K562 (cell line): Measurements from ENCODE around the gene KCNG1. TPM values are rescaled to one million over a fixed set of nuclear protein-coding genes. Genes with fewer than 3 reads are reported as not detected.

Experiments
- ATAC-seq: fragments of 200-7000 bp; cut with Tn5 transposase; 3 replicates; pipeline ENCODE4 v1.9.1; 2020; ENCODE audit warnings: moderate library complexity
- BruUV-seq: library from RNA; stranded (reverse); fragments of 400-500 nt; replicated peaks from 2 replicates; lab custom pipeline; 2021; lab: Mats Ljungman, UMichigan
- CTCF ChIA-PET: fragments of 300-600 bp; formaldehyde crosslinking; extraction: SDS; loops from one replicate; lab custom pipeline; 2021; ENCODE audit warnings: low intra/inter-chr PET ratio; lab: Yijun Ruan, JAX
- POLR2A ChIA-PET: fragments of 300-600, 350-650 bp; sonication (Branson Sonifier 250); formaldehyde crosslinking; extraction: SDS; loops from one replicate; lab custom pipeline; 2021; ENCODE audit warnings: antibody characterized with exemption, inconsistent platforms; lab: Yijun Ruan, JAX
- DNase-seq, 4 experiments: peaks; one replicate each; pipeline versions ENCODE4 v3.0.0 to v3.0.0-alpha.2; 2011 to 2018; ENCODE audit warnings: low spot score in 3 of 4, mixed read lengths in 3 of 4; ENCODE audit errors: extremely low read depth in 1 of 4
- FAIRE-seq: peaks from 2 replicates; lab custom pipeline; 2011; peaks lifted over from hg19 to GRCh38; lab: Jason Lieb, UNC
- H2AFZ ChIP-seq: 2 replicates; pipeline ENCODE4 v1.6.0; 2011; ENCODE audit warnings: low read depth, low read length, control low read depth, inconsistent platforms
- H3K27ac ChIP-seq: fragments of 200-600 bp; 3 replicates; pipeline ENCODE4 v1.8.0; 2011; ENCODE audit warnings: low read depth, mild to moderate bottlenecking, control low read depth, inconsistent platforms, low read length, moderate library complexity, mixed read lengths; ENCODE audit errors: extremely low read depth
- H3K27me3 ChIP-seq, 2 experiments: fragments of 300-600 bp in 1 of 2; 2 replicates in 1 of 2; 3 replicates in 1 of 2; pipeline versions ENCODE4 v1.6.0 to v1.8.0; 2011; ENCODE audit warnings: inconsistent platforms in 2 of 2, low read length in 2 of 2, mild to moderate bottlenecking in 1 of 2, mixed read lengths in 1 of 2, moderate library complexity in 1 of 2; ENCODE audit not compliant: control insufficient read depth in 2 of 2, insufficient read depth in 2 of 2
- H3K36me3 ChIP-seq: fragments of 300-600 bp; 3 replicates; pipeline ENCODE4 v1.8.0; 2011; ENCODE audit warnings: mild to moderate bottlenecking, low read length, inconsistent platforms; ENCODE audit not compliant: control insufficient read depth, insufficient read depth
- H3K4me1 ChIP-seq, 2 experiments: fragments of 200-600 bp in 1 of 2; replicated peaks in 1 of 2; 2 replicates in 1 of 2; 3 replicates in 1 of 2; pipeline versions ENCODE4 v1.5.1 to v1.8.0; 2011; ENCODE audit warnings: inconsistent platforms in 2 of 2, low read length in 2 of 2, mild to moderate bottlenecking in 1 of 2, mixed read lengths in 1 of 2, moderate library complexity in 1 of 2; ENCODE audit not compliant: control insufficient read depth in 2 of 2, insufficient read depth in 2 of 2
- H3K4me2 ChIP-seq: 2 replicates; pipeline ENCODE4 v1.6.1; 2011; ENCODE audit warnings: low read length, control low read depth, inconsistent platforms, mixed read lengths; ENCODE audit not compliant: insufficient read depth
- H3K4me3 ChIP-seq: fragments of 200-600 bp; sonication (generic), shearing (Covaris generic); 2 replicates; pipeline ENCODE4 v1.5.1; 2016; ENCODE audit warnings: control low read depth, inconsistent platforms
- H3K79me2 ChIP-seq: fragments of 200-600 bp; 3 replicates; pipeline ENCODE4 v1.8.0; 2011; ENCODE audit warnings: low read length, inconsistent platforms; ENCODE audit not compliant: control insufficient read depth, insufficient read depth
- H3K9ac ChIP-seq, 2 experiments: 2 replicates each; pipeline versions ENCODE4 v1.6.0 to v1.6.1; 2011; ENCODE audit warnings: low read depth in 2 of 2, low read length in 2 of 2, control low read depth in 1 of 2, inconsistent platforms in 1 of 2, mild to moderate bottlenecking in 1 of 2, mixed read lengths in 1 of 2; ENCODE audit not compliant: insufficient read depth in 1 of 2
- H3K9me1 ChIP-seq: one replicate; pipeline ENCODE4 v1.6.0; 2011; ENCODE audit warnings: inconsistent platforms, mild to moderate bottlenecking, low read length, moderate library complexity; ENCODE audit not compliant: control insufficient read depth, insufficient read depth
- H3K9me3 ChIP-seq: replicated peaks from 2 replicates; pipeline ENCODE4 v1.5.1; 2011; ENCODE audit warnings: low read depth, low read length, inconsistent platforms; ENCODE audit not compliant: control insufficient read depth, insufficient read depth
- H4K20me1 ChIP-seq: replicated peaks from 2 replicates; pipeline ENCODE4 v1.6.1; 2011; ENCODE audit warnings: low read length, inconsistent platforms, mixed read lengths; ENCODE audit not compliant: control insufficient read depth, insufficient read depth
- CBX3 ChIP-seq, 2 experiments: IDR thresholded peaks; 1 replicate in 1 of 2; 2 replicates in 1 of 2; pipeline ENCODE4 v1.6.1; 2012; ENCODE audit warnings: inconsistent platforms in 2 of 2, low read length in 2 of 2, borderline replicate concordance in 1 of 2, control low read depth in 1 of 2
- HLTF ChIP-seq: fragments of 450-650 bp; IDR thresholded peaks from 2 replicates; pipeline ENCODE4 v1.6.1; 2016
- KLF1 ChIP-seq: fragments of 450-650 bp; IDR thresholded peaks from 2 replicates; pipeline ENCODE4 v1.6.1; 2016; ENCODE audit warnings: missing genetic modification characterization, missing compliant biosample characterization
- NRF1 ChIP-seq, 2 experiments: fragments of 450-650 bp; IDR thresholded peaks in 1 of 2; conservative IDR thresholded peaks in 1 of 2; 2 replicates each; pipeline ENCODE4 v1.6.1; 2014; ENCODE audit warnings: mild to moderate bottlenecking in 2 of 2
- SIX5 ChIP-seq, 2 experiments: IDR thresholded peaks; 2 replicates each; pipeline ENCODE4 v1.6.1; 2011; ENCODE audit warnings: low read length in 2 of 2, borderline replicate concordance in 1 of 2, low read depth in 1 of 2, mild to moderate bottlenecking in 1 of 2, moderate library complexity in 1 of 2; ENCODE audit not compliant: insufficient read depth in 1 of 2
- WGBS: fragments of 100-300 bp; shearing (Covaris generic); methylation state at CpG from one replicate; pipeline ENCODE4 v1.1.6; 2016; ENCODE audit warnings: low coverage, mixed read lengths; ENCODE audit not compliant: insufficient coverage; ENCODE audit errors: missing lambda C conversion rate; 5-methylcytosine and 5-hydroxymethylcytosine counted together
- in situ Hi-C: fragments of 300-500 bp; cut with MboI; formaldehyde crosslinking; loops from 4 replicates; pipeline ENCODE4 v1.15.0; 2018; ENCODE audit warnings: inconsistent platforms, mixed read lengths
- intact Hi-C: fragments of 100-400 bp; cut with micrococcal nuclease; formaldehyde crosslinking; loops from 2 replicates; pipeline ENCODE4 v1.14.2; 2022
- polyA plus RNA-seq, 8 experiments: library from polyadenylated mRNA; depleted of rRNA in 4 of 8; stranded (reverse) in 5 of 8; unstranded in 3 of 8; fragments of >200 nt; fragmentation: Nextera tagmentation in 2 of 8; fragmentation: Illumina TruSeq in 1 of 8; extraction: Ambion mirVana in 2 of 8; extraction: Trizol in 1 of 8; gene quantifications; 2 replicates each; pipeline versions ENCODE4 v1.2.1 to v1.2.3, GENCODE V29; 2011 to 2014; ENCODE audit warnings: inconsistent platforms in 1 of 8, missing spikeins in 1 of 8
- total RNA-seq, 7 experiments: library from RNA; depleted of rRNA in 6 of 7; stranded (reverse); fragments of >200 nt in 6 of 7; fragmentation: Illumina TruSeq in 2 of 7; extraction: Trizol in 2 of 7; gene quantifications; 2 replicates each; pipeline versions ENCODE4 v1.2.1 to v1.2.3, GENCODE V29; 2011 to 2021; ENCODE audit warnings: low replicate concordance in 1 of 7
- TF ChIP-seq, protein P1 (sequence below), 2 experiments: IDR thresholded peaks; 2 replicates each; pipeline ENCODE4 v1.6.1; 2012; ENCODE audit warnings: improper control_type of control experiment in 2 of 2, low read depth in 2 of 2, low read length in 2 of 2, borderline replicate concordance in 1 of 2
- TF ChIP-seq, protein P2 (sequence below): fragments of 250-450 bp; sonication (Bioruptor Pico); IDR thresholded peaks from 2 replicates; pipeline ENCODE4 v1.5.0; 2021; ENCODE audit warnings: mild to moderate bottlenecking, borderline replicate concordance

Gene KCNG1
- total and polyA plus RNA-seq, 9 of the 15 experiments (the other 6 are each of a cell fraction or from before 2014, with no cell fraction given), result 0.06 to 1.5 (median 0.22) TPM; not detected in 2

DNA sequence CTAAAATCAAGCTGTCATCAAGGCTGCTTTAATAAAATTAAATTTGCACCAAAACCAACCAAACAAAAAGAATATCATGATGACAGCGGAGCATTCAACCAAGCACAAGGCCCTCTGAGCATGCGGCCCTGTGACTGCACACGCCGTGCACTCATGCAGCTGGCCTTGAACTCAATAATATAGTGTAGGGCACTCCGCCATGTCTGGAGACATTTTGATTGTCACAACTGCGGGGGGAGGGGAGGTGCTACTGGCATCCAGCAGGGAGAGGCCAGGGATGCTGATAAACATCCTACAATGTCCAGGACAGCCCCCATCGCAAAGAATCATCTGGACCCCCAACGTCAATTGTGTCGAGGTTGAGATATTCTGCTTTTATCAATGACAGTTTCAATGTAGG is 54.6 kb downstream of the KCNG1 start:
- in situ Hi-C loops, result no loop called here
- Histone ChIP-seq H3K27me3 (peaks cover 25 to 43% of the 10 kb centered on the region in 2 experiments), H3K9me3 (no peaks in the 10 kb centered on the region), H3K4me3 (no peak overlapping the region), H3K79me2 (no peaks in the 10 kb centered on the region), H3K4me2 (no peak overlapping the region), H3K9me1 (no peaks in the 10 kb centered on the region), H3K27ac (no peak overlapping the region), H4K20me1 (no peaks in the 10 kb centered on the region), H3K4me1 (no peaks in the 10 kb centered on the region; a peak in 2 of 5 replicates), H3K9ac (no peak overlapping the region), H2AFZ (no peak overlapping the region), H3K36me3 (no peaks in the 10 kb centered on the region)
- no TSS peak for BruUV-seq
- intact Hi-C loops, result no loop called here
- TF ChIP-seq HLTF (no peak), KLF1 (tag) (no peak), NRF1 (conservative IDR thresholded peaks at IDR 0.05 in 1 of 2, IDR thresholded peaks at IDR 0.05 in 1 of 2) (0 out of 4 replicates have a peak, but pooled peaks of 1 of the 2 experiments have one; percentile 21)
- WGBS, result 10% methylated on average over 8 of the region's 9 CpGs
- CTCF ChIA-PET, result no interaction called here
- no peak for DNase-seq
- POLR2A ChIA-PET, result interaction anchor here (1.5 kb wide), 1 partner anchor 10 kb away, joined by 11 read pairs; the partner anchor contains the start of genes DPM1 and MOCS3
- no peak for ATAC-seq
- no peak for FAIRE-seq

DNA sequence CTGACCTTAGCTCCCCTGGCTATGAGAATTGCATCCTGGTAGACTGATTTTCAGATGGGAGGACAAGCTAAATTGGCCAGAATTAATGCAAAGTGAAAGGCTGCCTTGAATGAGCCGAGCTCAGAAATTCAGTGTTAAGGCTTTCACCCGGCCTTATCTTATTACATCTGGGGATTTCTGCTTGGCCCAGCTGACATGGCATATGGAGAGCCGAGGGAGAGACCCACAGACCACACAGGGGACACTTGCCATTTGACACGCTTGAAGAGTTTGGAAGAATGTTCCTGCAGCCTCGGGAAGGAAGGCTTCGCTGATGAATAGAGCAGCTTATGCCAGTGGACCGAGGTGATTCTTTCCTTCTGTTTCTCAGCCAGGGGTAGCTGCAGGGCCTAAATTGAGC is 55.3 kb downstream of the KCNG1 start:
- 4% methylated on average over 7 of the region's 7 CpGs for WGBS
- BruUV-seq, result no TSS peak

More for the DNA sequence above, 55.3 kb downstream of the KCNG1 start:
- Histone ChIP-seq H3K79me2 (no peaks in the 10 kb centered on the region), H3K27ac (no peak overlapping the region), H3K9me3 (no peaks in the 10 kb centered on the region), H4K20me1 (no peaks in the 10 kb centered on the region), H3K4me1 (no peaks in the 10 kb centered on the region; a peak in 2 of 5 replicates), H3K4me2 (no peak overlapping the region), H3K9me1 (no peaks in the 10 kb centered on the region), H3K27me3 (peaks cover 25 to 43% of the 10 kb centered on the region in 2 experiments)
- POLR2A ChIA-PET, result interaction anchor here (0.7 to 1.5 kb wide), 2 partner anchors 9 to 177 kb away, joined by 3 to 11 read pairs; partner anchors contain the start of genes DPM1 and MOCS3
- no peak for ATAC-seq
- in situ Hi-C loops, result no loop called here
- no peak for FAIRE-seq
- TF ChIP-seq, protein P1, sequence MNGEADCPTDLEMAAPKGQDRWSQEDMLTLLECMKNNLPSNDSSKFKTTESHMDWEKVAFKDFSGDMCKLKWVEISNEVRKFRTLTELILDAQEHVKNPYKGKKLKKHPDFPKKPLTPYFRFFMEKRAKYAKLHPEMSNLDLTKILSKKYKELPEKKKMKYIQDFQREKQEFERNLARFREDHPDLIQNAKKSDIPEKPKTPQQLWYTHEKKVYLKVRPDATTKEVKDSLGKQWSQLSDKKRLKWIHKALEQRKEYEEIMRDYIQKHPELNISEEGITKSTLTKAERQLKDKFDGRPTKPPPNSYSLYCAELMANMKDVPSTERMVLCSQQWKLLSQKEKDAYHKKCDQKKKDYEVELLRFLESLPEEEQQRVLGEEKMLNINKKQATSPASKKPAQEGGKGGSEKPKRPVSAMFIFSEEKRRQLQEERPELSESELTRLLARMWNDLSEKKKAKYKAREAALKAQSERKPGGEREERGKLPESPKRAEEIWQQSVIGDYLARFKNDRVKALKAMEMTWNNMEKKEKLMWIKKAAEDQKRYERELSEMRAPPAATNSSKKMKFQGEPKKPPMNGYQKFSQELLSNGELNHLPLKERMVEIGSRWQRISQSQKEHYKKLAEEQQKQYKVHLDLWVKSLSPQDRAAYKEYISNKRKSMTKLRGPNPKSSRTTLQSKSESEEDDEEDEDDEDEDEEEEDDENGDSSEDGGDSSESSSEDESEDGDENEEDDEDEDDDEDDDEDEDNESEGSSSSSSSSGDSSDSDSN (IDR thresholded peaks at IDR 0.05; ENCODE audit: borderline replicate concordance in 1 of 2, low read depth in 2 of 2, low read length in 2 of 2), result no peak
- no peak for TF ChIP-seq CBX3 (IDR thresholded peaks at IDR 0.05; ENCODE audit: borderline replicate concordance in 1 of 2, low read length in 2 of 2)
- TF ChIP-seq, protein P2, sequence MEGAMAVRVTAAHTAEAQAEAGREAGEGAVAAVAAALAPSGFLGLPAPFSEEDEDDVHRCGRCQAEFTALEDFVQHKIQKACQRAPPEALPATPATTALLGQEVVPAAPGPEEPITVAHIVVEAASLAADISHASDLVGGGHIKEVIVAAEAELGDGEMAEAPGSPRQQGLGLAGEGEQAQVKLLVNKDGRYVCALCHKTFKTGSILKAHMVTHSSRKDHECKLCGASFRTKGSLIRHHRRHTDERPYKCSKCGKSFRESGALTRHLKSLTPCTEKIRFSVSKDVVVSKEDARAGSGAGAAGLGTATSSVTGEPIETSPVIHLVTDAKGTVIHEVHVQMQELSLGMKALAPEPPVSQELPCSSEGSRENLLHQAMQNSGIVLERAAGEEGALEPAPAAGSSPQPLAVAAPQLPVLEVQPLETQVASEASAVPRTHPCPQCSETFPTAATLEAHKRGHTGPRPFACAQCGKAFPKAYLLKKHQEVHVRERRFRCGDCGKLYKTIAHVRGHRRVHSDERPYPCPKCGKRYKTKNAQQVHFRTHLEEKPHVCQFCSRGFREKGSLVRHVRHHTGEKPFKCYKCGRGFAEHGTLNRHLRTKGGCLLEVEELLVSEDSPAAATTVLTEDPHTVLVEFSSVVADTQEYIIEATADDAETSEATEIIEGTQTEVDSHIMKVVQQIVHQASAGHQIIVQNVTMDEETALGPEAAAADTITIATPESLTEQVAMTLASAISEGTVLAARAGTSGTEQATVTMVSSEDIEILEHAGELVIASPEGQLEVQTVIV (CRISPR knock-in tag), result no peak
- no peak for TF ChIP-seq SIX5 (IDR thresholded peaks at IDR 0.05; ENCODE audit: borderline replicate concordance in 1 of 2, insufficient read depth in 1 of 2, low read depth in 1 of 2, low read length in 2 of 2)
- TF ChIP-seq, all 486 proteins: peak for 0
- intact Hi-C loops, result no loop called here
- CTCF ChIA-PET, result no interaction called here
- Histone ChIP-seq H2AFZ (no peak overlapping the region), H3K36me3 (no peaks in the 10 kb centered on the region), H3K4me3 (no peak overlapping the region), H3K9ac (no peak overlapping the region)
- no peak for DNase-seq
